ENCODE measurements around the gene RANGAP1. TPM values are rescaled to one million over a fixed set of nuclear protein-coding genes. Genes with fewer than 3 reads are reported as not detected.

Gene RANGAP1
- total and polyA plus RNA-seq, 2 of the 13 experiments (the other 11 are each of a cell fraction or from before 2014, with no cell fraction given): 51.8 to 83.9 TPM

- TF ChIP-seq SNAPC5 (CRISPR knock-in tag; IDR thresholded peaks at IDR 0.05; ENCODE audit: borderline replicate concordance) (no peak), ZNF703 (CRISPR knock-in tag; IDR thresholded peaks at IDR 0.05; ENCODE audit: borderline replicate concordance) (no peak), HNRNPLL (IDR thresholded peaks at IDR 0.05; ENCODE audit: low read depth, low read length, poor library complexity, severe bottlenecking) (no peak), ZSCAN25 (CRISPR knock-in tag; IDR thresholded peaks at IDR 0.05) (peak; percentile 64; the same call in 1 of the 2 replicates), NR1H2 (CRISPR knock-in tag; IDR thresholded peaks at IDR 0.05; ENCODE audit: borderline replicate concordance, low read depth) (no peak), ATRX (CRISPR knock-in tag; IDR thresholded peaks at IDR 0.05; ENCODE audit: borderline replicate concordance) (no peak), HDAC2 (CRISPR knock-in tag; IDR thresholded peaks at IDR 0.05) (peak; percentile 68; the same call in 1 of the 2 replicates), ZFP1 (CRISPR knock-in tag; IDR thresholded peaks at IDR 0.05) (no peak), SYNCRIP (IDR thresholded peaks at IDR 0.05; ENCODE audit: insufficient read depth, low read depth, low read length) (no peak), NFKBIZ (CRISPR knock-in tag; IDR thresholded peaks at IDR 0.05) (no peak), AGO1 (IDR thresholded peaks at IDR 0.05; ENCODE audit: low read depth, low read length, poor library complexity, severe bottlenecking) (no peak), TMF1 (CRISPR knock-in tag; IDR thresholded peaks at IDR 0.05; ENCODE audit: low read depth) (no peak), JUND (CRISPR knock-in tag; IDR thresholded peaks at IDR 0.05) (peak; percentile 98), ZNF263 (CRISPR knock-in tag; IDR thresholded peaks at IDR 0.05) (0 out of 2 replicates have a peak, but pooled peaks have one; percentile 35), MTF1 (CRISPR knock-in tag; IDR thresholded peaks at IDR 0.05) (no peak), ZNF432 (CRISPR knock-in tag; IDR thresholded peaks at IDR 0.05; ENCODE audit: borderline replicate concordance) (no peak), SSRP1 (CRISPR knock-in tag; IDR thresholded peaks at IDR 0.05) (no peak; the same call in 1 of the 2 replicates), ZNF329 (CRISPR knock-in tag; IDR thresholded peaks at IDR 0.05; ENCODE audit: low read depth) (no peak), ZNF660 (CRISPR knock-in tag; IDR thresholded peaks at IDR 0.05; ENCODE audit: borderline replicate concordance, low read depth) (no peak), MYNN (CRISPR knock-in tag; IDR thresholded peaks at IDR 0.05; ENCODE audit: low read depth) (no peak), RARA (CRISPR knock-in tag; IDR thresholded peaks at IDR 0.05) (peak; percentile 78), NFE2L2 (IDR thresholded peaks at IDR 0.05; ENCODE audit: low read length) (no peak), ASH2L (IDR thresholded peaks at IDR 0.05; ENCODE audit: insufficient read length, low read depth, low read length) (peak; percentile 60)
- TF ChIP-seq, protein P1, sequence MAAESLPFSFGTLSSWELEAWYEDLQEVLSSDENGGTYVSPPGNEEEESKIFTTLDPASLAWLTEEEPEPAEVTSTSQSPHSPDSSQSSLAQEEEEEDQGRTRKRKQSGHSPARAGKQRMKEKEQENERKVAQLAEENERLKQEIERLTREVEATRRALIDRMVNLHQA (CRISPR knock-in tag; IDR thresholded peaks at IDR 0.05): no peak
- TF ChIP-seq, protein P2, sequence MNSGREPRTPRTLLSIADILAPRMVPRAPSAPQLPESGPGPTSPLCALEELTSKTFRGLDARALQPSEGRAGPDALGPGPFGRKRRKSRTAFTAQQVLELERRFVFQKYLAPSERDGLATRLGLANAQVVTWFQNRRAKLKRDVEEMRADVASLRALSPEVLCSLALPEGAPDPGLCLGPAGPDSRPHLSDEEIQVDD (CRISPR knock-in tag; IDR thresholded peaks at IDR 0.05; ENCODE audit: borderline replicate concordance): no peak
- TF ChIP-seq, protein P3, sequence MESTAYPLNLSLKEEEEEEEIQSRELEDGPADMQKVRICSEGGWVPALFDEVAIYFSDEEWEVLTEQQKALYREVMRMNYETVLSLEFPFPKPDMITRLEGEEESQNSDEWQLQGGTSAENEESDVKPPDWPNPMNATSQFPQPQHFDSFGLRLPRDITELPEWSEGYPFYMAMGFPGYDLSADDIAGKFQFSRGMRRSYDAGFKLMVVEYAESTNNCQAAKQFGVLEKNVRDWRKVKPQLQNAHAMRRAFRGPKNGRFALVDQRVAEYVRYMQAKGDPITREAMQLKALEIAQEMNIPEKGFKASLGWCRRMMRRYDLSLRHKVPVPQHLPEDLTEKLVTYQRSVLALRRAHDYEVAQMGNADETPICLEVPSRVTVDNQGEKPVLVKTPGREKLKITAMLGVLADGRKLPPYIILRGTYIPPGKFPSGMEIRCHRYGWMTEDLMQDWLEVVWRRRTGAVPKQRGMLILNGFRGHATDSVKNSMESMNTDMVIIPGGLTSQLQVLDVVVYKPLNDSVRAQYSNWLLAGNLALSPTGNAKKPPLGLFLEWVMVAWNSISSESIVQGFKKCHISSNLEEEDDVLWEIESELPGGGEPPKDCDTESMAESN (CRISPR knock-in tag; conservative IDR thresholded peaks at IDR 0.05): no peak
Measured at GRCh38 chr22:41288245-41288946, 2.4 kb upstream of the RANGAP1 start (continued).
